GM12878 (cell line): Measurements from ENCODE around the gene STAT4. TPM values are rescaled to one million over a fixed set of nuclear protein-coding genes. Genes with fewer than 3 reads are reported as not detected.

Experiments
- ATF7 ChIP-seq: fragments of 450-650 bp; IDR thresholded peaks from 2 replicates; pipeline ENCODE4 v1.6.1; 2016; ENCODE audit warnings: low read depth, mild to moderate bottlenecking
- ETV6 ChIP-seq, 2 experiments: fragments of 450-650 bp in 1 of 2; IDR thresholded peaks in 1 of 2; conservative IDR thresholded peaks in 1 of 2; 2 replicates each; pipeline ENCODE4 v1.6.1; 2014; ENCODE audit warnings: antibody characterized with exemption in 1 of 2, borderline replicate concordance in 1 of 2, low read depth in 1 of 2, mild to moderate bottlenecking in 1 of 2, moderate library complexity in 1 of 2
- FOXM1 ChIP-seq: IDR thresholded peaks from 2 replicates; pipeline ENCODE4 v1.6.1; 2012; ENCODE audit warnings: low read depth, mild to moderate bottlenecking, inconsistent platforms, low read length, moderate library complexity
- GABPA ChIP-seq: IDR thresholded peaks from 2 replicates; pipeline ENCODE4 v1.6.1; 2014; ENCODE audit warnings: antibody characterized with exemption, low read depth, mild to moderate bottlenecking, inconsistent platforms
- IKZF1 ChIP-seq: fragments of 450-650 bp; conservative IDR thresholded peaks from 2 replicates; pipeline ENCODE4 v1.6.1; 2017; ENCODE audit warnings: antibody characterized with exemption, mild to moderate bottlenecking
- IKZF2 ChIP-seq, 2 experiments: fragments of 450-650 bp; IDR thresholded peaks; 2 replicates each; pipeline ENCODE4 v1.6.1; 2017; ENCODE audit warnings: mild to moderate bottlenecking in 2 of 2, moderate library complexity in 2 of 2
- JUNB ChIP-seq: IDR thresholded peaks from 2 replicates; pipeline ENCODE4 v1.6.1; 2016; ENCODE audit warnings: antibody characterized with exemption, mild to moderate bottlenecking
- JUND ChIP-seq: IDR thresholded peaks from 2 replicates; pipeline ENCODE4 v1.6.1; 2012; ENCODE audit warnings: low read depth, mild to moderate bottlenecking, low read length, improper control_type of control experiment, moderate library complexity
- MEF2A ChIP-seq: IDR thresholded peaks from 2 replicates; pipeline ENCODE4 v1.6.1; 2011; ENCODE audit warnings: low read depth, mild to moderate bottlenecking, low read length, moderate library complexity; ENCODE audit not compliant: insufficient read depth
- MEF2B ChIP-seq: fragments of 450-650 bp; IDR thresholded peaks from 2 replicates; pipeline ENCODE4 v1.6.1; 2018; ENCODE audit warnings: mild to moderate bottlenecking, moderate library complexity; ENCODE audit not compliant: partially characterized antibody, poor library complexity, severe bottlenecking
- NBN ChIP-seq: fragments of 450-650 bp; IDR thresholded peaks from 2 replicates; pipeline ENCODE4 v1.6.1; 2016
- NRF1 ChIP-seq: conservative IDR thresholded peaks from 2 replicates; pipeline ENCODE4 v1.6.1; 2011; ENCODE audit warnings: mild to moderate bottlenecking, low read depth, low read length, improper control_type of control experiment
- PAX5 ChIP-seq: IDR thresholded peaks from 2 replicates; pipeline ENCODE4 v1.6.1; 2011; ENCODE audit warnings: low read depth, low read length, borderline replicate concordance
- POLR2AphosphoS2 ChIP-seq: IDR thresholded peaks from 2 replicates; pipeline ENCODE4 v1.6.1; 2011; ENCODE audit warnings: low read depth, mild to moderate bottlenecking, low read length, improper control_type of control experiment, moderate library complexity
- RAD21 ChIP-seq: IDR thresholded peaks from 2 replicates; pipeline ENCODE4 v1.6.1; 2011; ENCODE audit warnings: mild to moderate bottlenecking, low read depth, low read length, moderate library complexity; ENCODE audit not compliant: insufficient read depth
- RAD51 ChIP-seq: fragments of 450-650 bp; IDR thresholded peaks from 2 replicates; pipeline ENCODE4 v1.6.1; 2016; ENCODE audit warnings: moderate library complexity, mild to moderate bottlenecking, inconsistent platforms
- SP1 ChIP-seq: IDR thresholded peaks from one replicate; pipeline ENCODE4 v1.6.1; 2011; ENCODE audit warnings: low read depth, low read length
- SREBF1 ChIP-seq: IDR thresholded peaks from 2 replicates; pipeline ENCODE4 v1.6.1; 2012; ENCODE audit warnings: mild to moderate bottlenecking, low read length
- SREBF2 ChIP-seq: IDR thresholded peaks from 2 replicates; pipeline ENCODE4 v1.6.1; 2012; ENCODE audit warnings: mild to moderate bottlenecking, low read length
- TCF7 ChIP-seq: IDR thresholded peaks from 2 replicates; pipeline ENCODE4 v1.6.1; 2014; ENCODE audit warnings: antibody characterized with exemption, borderline replicate concordance
- ZNF24 ChIP-seq: fragments of 450-650 bp; IDR thresholded peaks from 2 replicates; pipeline ENCODE4 v1.6.1; 2017; ENCODE audit warnings: antibody characterized with exemption, mild to moderate bottlenecking
- polyA plus RNA-seq, 11 experiments: library from polyadenylated mRNA; depleted of rRNA in 4 of 11; unstranded in 6 of 11; stranded (reverse) in 5 of 11; fragments of >200 nt; fragmentation: Nextera tagmentation in 4 of 11; fragmentation: Illumina TruSeq in 1 of 11; extraction: Ambion mirVana in 4 of 11; extraction: Trizol in 1 of 11; gene quantifications; 1 replicate in 1 of 11; 2 replicates in 10 of 11; pipeline versions ENCODE4 v1.2.1 to v1.2.3, GENCODE V29; 2011 to 2016; ENCODE audit warnings: inconsistent platforms in 2 of 11, missing spikeins in 2 of 11, low read depth in 1 of 11
- total RNA-seq, 4 experiments: library from RNA; depleted of rRNA in 3 of 4; stranded (reverse); fragments of >200 nt in 3 of 4; fragmentation: Illumina TruSeq in 1 of 4; extraction: Trizol in 1 of 4; gene quantifications; 2 replicates each; pipeline versions ENCODE4 v1.2.1 to v1.2.3, GENCODE V29; 2013 to 2021
- TF ChIP-seq, protein P1 (sequence below): fragments of 150-350 bp; IDR thresholded peaks from 2 replicates; pipeline ENCODE4 v1.6.1; 2016; ENCODE audit warnings: low read depth, low read length
- TF ChIP-seq, protein P2 (sequence below): fragments of 450-650 bp; IDR thresholded peaks from 2 replicates; pipeline ENCODE4 v1.6.1; 2016; ENCODE audit warnings: mild to moderate bottlenecking
- TF ChIP-seq, protein P3 (sequence below): IDR thresholded peaks from 2 replicates; pipeline ENCODE4 v1.6.1; 2012; ENCODE audit warnings: low read length, inconsistent platforms

The STAT4 gene
- total and polyA plus RNA-seq, 10 of the 15 experiments (the other 5 are each of a cell fraction or from before 2014, with no cell fraction given) = 3.1 to 9.3 (median 7.1) TPM

DNA sequence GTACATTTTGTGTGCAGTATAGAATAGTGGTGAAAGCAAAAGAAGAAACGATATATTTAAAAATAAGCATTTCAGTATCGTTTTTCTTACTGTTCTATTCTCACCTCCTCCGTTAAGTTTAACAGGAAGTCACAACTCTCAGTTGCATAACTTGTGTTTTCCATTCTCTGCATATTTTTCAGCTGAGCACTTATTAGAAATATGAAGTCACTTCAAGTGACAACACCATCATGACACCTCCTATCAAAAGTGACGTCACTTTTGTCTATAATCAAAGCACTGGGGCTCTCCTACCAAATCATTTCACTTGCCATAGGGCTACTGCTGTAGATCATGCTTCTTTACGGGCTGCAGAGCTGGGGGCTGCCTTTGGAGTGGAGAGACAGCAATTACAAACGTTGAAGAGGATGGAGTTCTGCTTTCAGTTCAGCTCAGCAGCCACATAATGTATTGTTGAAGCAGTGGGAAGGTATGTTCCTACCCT lies 36.3 kb downstream of the STAT4 start (continued):
- peak; percentile 57; the same call in 1 of the 2 replicates for TF ChIP-seq JUND
- TF ChIP-seq, protein P1, sequence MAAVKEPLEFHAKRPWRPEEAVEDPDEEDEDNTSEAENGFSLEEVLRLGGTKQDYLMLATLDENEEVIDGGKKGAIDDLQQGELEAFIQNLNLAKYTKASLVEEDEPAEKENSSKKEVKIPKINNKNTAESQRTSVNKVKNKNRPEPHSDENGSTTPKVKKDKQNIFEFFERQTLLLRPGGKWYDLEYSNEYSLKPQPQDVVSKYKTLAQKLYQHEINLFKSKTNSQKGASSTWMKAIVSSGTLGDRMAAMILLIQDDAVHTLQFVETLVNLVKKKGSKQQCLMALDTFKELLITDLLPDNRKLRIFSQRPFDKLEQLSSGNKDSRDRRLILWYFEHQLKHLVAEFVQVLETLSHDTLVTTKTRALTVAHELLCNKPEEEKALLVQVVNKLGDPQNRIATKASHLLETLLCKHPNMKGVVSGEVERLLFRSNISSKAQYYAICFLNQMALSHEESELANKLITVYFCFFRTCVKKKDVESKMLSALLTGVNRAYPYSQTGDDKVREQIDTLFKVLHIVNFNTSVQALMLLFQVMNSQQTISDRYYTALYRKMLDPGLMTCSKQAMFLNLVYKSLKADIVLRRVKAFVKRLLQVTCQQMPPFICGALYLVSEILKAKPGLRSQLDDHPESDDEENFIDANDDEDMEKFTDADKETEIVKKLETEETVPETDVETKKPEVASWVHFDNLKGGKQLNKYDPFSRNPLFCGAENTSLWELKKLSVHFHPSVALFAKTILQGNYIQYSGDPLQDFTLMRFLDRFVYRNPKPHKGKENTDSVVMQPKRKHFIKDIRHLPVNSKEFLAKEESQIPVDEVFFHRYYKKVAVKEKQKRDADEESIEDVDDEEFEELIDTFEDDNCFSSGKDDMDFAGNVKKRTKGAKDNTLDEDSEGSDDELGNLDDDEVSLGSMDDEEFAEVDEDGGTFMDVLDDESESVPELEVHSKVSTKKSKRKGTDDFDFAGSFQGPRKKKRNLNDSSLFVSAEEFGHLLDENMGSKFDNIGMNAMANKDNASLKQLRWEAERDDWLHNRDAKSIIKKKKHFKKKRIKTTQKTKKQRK = no peak
- TF ChIP-seq POLR2AphosphoS2 = no peak
- TF ChIP-seq ETV6 (conservative IDR thresholded peaks at IDR 0.05 in 1 of 2, IDR thresholded peaks at IDR 0.05 in 1 of 2; ENCODE audit: borderline replicate concordance in 1 of 2, low read depth in 1 of 2) = peak in 1 of 2 experiments; percentile 68; a peak in 1 of 4 replicates
- TF ChIP-seq NBN = peak; percentile 93
- TF ChIP-seq, protein P2, sequence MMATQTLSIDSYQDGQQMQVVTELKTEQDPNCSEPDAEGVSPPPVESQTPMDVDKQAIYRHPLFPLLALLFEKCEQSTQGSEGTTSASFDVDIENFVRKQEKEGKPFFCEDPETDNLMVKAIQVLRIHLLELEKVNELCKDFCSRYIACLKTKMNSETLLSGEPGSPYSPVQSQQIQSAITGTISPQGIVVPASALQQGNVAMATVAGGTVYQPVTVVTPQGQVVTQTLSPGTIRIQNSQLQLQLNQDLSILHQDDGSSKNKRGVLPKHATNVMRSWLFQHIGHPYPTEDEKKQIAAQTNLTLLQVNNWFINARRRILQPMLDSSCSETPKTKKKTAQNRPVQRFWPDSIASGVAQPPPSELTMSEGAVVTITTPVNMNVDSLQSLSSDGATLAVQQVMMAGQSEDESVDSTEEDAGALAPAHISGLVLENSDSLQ = peak; percentile 44; the same call in 1 of the 2 replicates
- TF ChIP-seq SREBF1 = 0 out of 2 replicates have a peak, but pooled peaks have one; percentile 15
- TF ChIP-seq SP1 = peak; percentile 24
- TF ChIP-seq JUNB = peak; percentile 68
- TF ChIP-seq RAD51 = 0 out of 2 replicates have a peak, but pooled peaks have one; percentile 33
- peak; percentile 36; the same call in 1 of the 2 replicates for TF ChIP-seq FOXM1
- TF ChIP-seq TCF7 = 0 out of 2 replicates have a peak, but pooled peaks have one; percentile 42
- TF ChIP-seq NRF1 = no peak
- TF ChIP-seq PAX5 = no peak
- TF ChIP-seq SREBF2 = no peak
- TF ChIP-seq MEF2A = peak; percentile 79; the same call in 1 of the 2 replicates
- TF ChIP-seq IKZF1 = peak; percentile 57
- no peak for TF ChIP-seq ZNF24
- no peak for TF ChIP-seq RAD21
- peak; percentile 54 for TF ChIP-seq MEF2B
- peak; percentile 45 to 52; a peak in 3 of 4 replicates for TF ChIP-seq IKZF2 (IDR thresholded peaks at IDR 0.05)
- TF ChIP-seq, protein P3, sequence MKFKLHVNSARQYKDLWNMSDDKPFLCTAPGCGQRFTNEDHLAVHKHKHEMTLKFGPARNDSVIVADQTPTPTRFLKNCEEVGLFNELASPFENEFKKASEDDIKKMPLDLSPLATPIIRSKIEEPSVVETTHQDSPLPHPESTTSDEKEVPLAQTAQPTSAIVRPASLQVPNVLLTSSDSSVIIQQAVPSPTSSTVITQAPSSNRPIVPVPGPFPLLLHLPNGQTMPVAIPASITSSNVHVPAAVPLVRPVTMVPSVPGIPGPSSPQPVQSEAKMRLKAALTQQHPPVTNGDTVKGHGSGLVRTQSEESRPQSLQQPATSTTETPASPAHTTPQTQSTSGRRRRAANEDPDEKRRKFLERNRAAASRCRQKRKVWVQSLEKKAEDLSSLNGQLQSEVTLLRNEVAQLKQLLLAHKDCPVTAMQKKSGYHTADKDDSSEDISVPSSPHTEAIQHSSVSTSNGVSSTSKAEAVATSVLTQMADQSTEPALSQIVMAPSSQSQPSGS = peak; percentile 96
- peak; percentile 99 for TF ChIP-seq ATF7
- peak; percentile 49; the same call in 1 of the 2 replicates for TF ChIP-seq GABPA
